ENCODE data around the gene CNTFR. TPM values are rescaled to one million over a fixed set of nuclear protein-coding genes. Genes with fewer than 3 reads are reported as not detected.

The CNTFR gene
- polyA plus RNA-seq, 4 donors = 42.5 to 53.8 (median 46.6) TPM

GRCh38 chr9:34513567-34514214 is 75.8 kb downstream of the CNTFR start:
- DNase-seq (ENCODE audit: low read depth in 4 of 4, low spot score in 3 of 4) = no peak

GRCh38 chr9:34512131-34513078 is 77.1 kb downstream of the CNTFR start:
- no peak for DNase-seq (ENCODE audit: low read depth in 4 of 4, low spot score in 3 of 4)

DNA sequence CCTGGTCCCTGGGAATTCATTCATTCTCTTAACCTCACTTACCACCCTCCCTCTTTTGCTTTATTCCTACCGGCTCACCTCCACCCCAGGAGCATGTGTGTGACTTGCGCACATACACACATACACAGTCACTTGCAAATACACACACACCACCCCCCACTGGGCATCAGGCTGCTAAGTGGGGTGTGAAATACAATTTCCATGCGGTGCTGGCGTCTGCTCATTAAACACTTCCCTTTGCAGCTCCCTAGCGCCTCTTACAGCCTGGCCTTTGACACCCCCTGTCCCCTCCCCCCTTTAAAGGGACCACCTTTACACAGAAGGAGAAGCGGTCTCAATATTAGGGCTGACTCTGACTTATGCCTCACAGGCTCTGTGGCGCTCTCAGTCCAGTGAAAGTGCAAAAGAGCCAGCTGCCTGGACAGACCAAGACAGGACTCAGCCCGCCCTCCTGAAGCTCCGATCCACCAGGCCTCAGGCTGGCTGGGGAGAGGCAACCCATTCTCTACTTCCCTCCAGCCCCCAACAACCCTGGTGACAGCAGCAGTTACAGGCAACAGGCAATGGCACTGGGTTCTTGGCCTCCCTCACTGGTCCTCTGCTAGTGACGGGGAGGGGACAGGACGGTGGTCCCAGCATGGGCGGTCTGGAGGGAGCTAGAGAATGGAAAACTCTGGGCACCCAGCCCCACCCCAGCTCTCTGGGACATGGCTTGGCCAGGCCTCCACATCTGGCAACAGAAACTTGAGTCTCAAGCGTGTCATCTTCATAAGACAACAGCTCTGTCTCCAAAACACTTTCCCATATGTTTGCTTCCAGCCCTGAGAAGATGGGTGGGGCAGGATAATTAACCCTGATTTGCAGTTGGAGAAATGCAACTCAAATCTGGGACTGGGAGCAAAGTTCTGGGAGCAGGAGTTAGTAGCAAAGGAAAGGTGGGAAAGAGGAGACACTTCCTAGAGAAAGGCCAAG is 78.7 kb downstream of the CNTFR start:
- DNase-seq (ENCODE audit: low read depth in 4 of 4, low spot score in 3 of 4) = no peak

DNA sequence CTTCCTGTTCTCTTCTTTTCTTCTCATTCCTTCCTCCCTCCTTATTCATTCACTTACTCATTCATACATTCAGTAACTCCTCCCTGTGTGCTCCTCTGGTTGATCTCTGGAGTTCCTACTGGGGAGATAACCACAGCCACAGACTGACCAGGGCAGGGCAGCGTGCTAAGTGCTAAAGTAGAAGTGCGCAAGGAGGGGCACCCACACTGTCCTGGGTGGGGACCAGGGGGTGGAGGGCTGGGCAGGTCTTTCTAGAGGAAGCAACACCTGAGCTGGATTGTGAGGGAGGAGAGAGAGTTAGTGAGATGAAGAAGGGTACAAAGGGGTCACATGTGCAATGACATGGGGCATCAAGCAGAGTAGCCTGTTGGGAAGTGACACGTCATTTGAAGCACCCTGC is 80.6 kb downstream of the CNTFR start:
- DNase-seq (ENCODE audit: low read depth in 4 of 4, low spot score in 3 of 4) = no peak

GRCh38 chr9:34508463-34508862 is 81.1 kb downstream of the CNTFR start:
- DNase-seq (ENCODE audit: low read depth in 4 of 4, low spot score in 3 of 4) = no peak

- DNase-seq (ENCODE audit: low read depth in 4 of 4, low spot score in 3 of 4) = no peak
These were observed 81.6 kb downstream of the CNTFR start for GRCh38 chr9:34507966-34508365.

- no peak for DNase-seq (ENCODE audit: low read depth in 4 of 4, low spot score in 3 of 4)
These were observed 82.0 kb downstream of the CNTFR start for GRCh38 chr9:34507556-34507955.

DNA sequence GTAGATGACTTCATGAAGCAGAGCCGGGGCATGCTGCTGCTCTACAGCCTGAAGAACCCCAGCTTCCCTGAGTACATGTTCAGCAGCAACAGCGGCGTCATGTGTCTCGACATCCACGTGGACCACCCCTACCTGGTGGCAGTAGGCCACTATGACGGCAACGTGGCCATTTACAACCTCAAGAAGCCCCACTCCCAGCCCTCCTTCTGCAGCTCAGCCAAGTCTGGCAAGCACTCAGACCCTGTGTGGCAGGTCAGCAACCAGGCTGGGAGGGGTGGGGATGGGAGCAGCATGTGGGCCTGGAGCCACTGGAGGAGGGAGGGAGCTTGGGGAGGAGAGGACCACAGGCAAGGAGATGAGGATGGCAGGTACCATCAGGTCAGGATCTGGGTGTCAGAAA is 82.9 kb downstream of the CNTFR start:
- DNase-seq (ENCODE audit: low read depth in 4 of 4, low spot score in 3 of 4) = no peak

DNA sequence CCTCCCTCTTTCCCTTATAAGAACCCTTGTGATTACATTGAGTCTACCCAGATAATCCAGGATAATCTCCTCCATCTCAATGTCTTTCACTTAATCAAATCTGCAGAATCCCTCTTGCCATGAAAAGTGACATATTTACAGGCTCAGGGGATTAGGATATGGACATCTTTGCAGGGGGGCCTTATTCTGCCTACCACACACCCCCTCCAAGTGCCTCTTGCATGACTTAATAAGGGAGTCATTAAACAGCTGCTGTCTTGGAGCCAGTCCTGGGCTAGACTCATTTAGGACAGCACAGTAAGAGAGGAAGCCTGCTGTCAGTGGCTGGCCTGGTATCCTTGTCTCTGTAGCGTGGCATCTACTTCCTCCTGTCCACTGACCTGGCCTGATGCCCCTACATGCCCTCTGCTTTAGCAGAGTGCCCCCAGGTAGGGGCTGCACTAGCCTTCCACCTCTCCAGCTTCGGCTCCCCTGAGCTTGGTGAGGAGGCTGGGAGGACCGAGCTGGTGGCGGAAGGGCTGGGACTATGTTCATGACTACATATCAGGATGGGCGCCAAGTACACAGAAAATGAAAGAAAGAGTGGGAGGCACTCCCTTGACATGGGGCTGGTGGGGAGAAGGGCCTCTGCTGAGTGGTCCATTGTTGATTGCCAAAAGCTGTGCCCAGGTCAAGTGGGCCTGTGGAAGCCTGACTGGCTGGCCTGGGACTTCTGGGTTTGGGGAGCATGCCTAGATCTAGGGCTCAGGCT is 84.0 kb downstream of the CNTFR start:
- no peak for DNase-seq (ENCODE audit: low read depth in 4 of 4, low spot score in 3 of 4)

DNA sequence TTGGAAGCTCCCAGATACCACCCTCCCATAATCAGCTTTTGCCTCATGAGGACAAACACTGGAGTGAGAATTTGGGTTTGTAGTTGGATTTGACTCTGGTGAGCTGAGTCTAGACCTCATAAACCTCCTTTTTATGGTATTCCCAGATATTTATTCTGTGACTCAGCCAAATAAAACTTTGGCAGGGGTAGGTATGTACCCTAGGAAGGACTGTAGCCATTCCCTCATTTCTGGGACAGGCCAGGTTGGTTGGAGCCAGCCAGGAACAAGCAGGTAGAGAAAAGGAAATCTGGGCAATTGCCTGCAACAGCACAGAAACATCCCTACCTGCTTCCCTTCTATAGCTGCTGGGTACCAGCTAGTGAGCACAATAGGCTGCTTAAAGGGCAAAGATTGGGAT is 86.1 kb downstream of the CNTFR start:
- DNase-seq (ENCODE audit: low read depth in 4 of 4, low spot score in 3 of 4) = no peak

DNA sequence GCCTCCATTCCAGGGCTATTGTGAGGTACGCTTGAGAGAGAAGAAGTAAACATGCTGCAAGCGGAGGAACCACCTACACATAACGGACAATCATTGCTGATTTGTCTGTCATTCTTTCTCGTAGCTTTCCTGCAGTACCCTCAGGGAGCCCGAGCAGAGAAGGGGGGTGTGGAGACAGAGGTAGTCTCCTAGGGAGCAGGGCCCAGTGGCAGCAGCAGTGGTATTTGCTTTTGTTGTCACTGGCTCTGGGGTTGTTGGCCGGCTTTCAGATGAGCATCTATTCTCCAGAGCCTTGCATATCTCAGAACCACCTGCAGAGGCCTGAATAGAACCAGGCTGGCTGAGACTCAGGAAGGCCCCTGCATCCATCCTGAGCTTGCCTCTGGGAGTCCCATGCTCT is 86.6 kb downstream of the CNTFR start:
- no peak for DNase-seq (ENCODE audit: low read depth in 4 of 4, low spot score in 3 of 4)

- DNase-seq (ENCODE audit: low read depth in 4 of 4, low spot score in 3 of 4) = no peak
These were observed 87.1 kb downstream of the CNTFR start for GRCh38 chr9:34502471-34502870.

GRCh38 chr9:34501889-34502425 is 87.6 kb downstream of the CNTFR start:
- no peak for DNase-seq (ENCODE audit: low read depth in 4 of 4, low spot score in 3 of 4)

Other genes starting within 250 kb of the CNTFR start
- gene MYORG, start 212.8 kb downstream of the CNTFR start, polyA plus RNA-seq (ENCODE audit: insufficient read length in 4 of 4) = 10 to 100 TPM in 2 of 4 donors, 1 to 10 TPM in 2; 7.6 to 11.5 (median 9.6) TPM
- gene FAM219A, start 131.2 kb downstream of the CNTFR start, polyA plus RNA-seq (ENCODE audit: insufficient read length in 4 of 4) = 10 to 100 TPM; 13.7 to 15.4 (median 14.1) TPM
- gene DNAI1, start 130.9 kb downstream of the CNTFR start, polyA plus RNA-seq (ENCODE audit: insufficient read length in 4 of 4) = 1 to 10 TPM; 1.9 to 2.2 (median 1.9) TPM
- 1 to 10 TPM in 3 of 4 donors, under 1 TPM in 1; 0.74 to 2.8 (median 1.8) TPM for gene ENHO, start 66.7 kb downstream of the CNTFR start, polyA plus RNA-seq (ENCODE audit: insufficient read length in 4 of 4)
- gene RPP25L, start 22.4 kb upstream of the CNTFR start, polyA plus RNA-seq (ENCODE audit: insufficient read length in 4 of 4) = 10 to 100 TPM; 23.9 to 36.7 (median 30.0) TPM
- gene DCTN3, start 30.8 kb upstream of the CNTFR start, polyA plus RNA-seq (ENCODE audit: insufficient read length in 4 of 4) = 100 to 1,000 TPM in 2 of 4 donors, 10 to 100 TPM in 2; 95.5 to 108 (median 99.3) TPM
- under 1 TPM in 1 of 4 donors, not detected in 3; 0.12 TPM for gene ARID3C, start 39.3 kb upstream of the CNTFR start, polyA plus RNA-seq (ENCODE audit: insufficient read length in 4 of 4)
- 10 to 100 TPM; 48.2 to 52.6 (median 49.9) TPM for gene SIGMAR1, start 48.1 kb upstream of the CNTFR start, polyA plus RNA-seq (ENCODE audit: insufficient read length in 4 of 4)
- gene GALT, start 57.0 kb upstream of the CNTFR start, polyA plus RNA-seq (ENCODE audit: insufficient read length in 4 of 4) = 10 to 100 TPM; 65.4 to 71.6 (median 66.1) TPM
- gene IL11RA, start 62.5 kb upstream of the CNTFR start, polyA plus RNA-seq (ENCODE audit: insufficient read length in 4 of 4) = 10 to 100 TPM; 47.7 to 66.7 (median 53.4) TPM
- under 1 TPM; 0.28 to 0.71 (median 0.54) TPM for gene CCL27, start 72.9 kb upstream of the CNTFR start, polyA plus RNA-seq (ENCODE audit: insufficient read length in 4 of 4)
- 1 to 10 TPM in 1 of 4 donors, not detected in 3; 1.6 TPM for gene CCL19, start 101.6 kb upstream of the CNTFR start, polyA plus RNA-seq (ENCODE audit: insufficient read length in 4 of 4)
- gene CCL21, start 120.4 kb upstream of the CNTFR start, polyA plus RNA-seq (ENCODE audit: insufficient read length in 4 of 4) = 10 to 100 TPM; 11.7 to 36.8 (median 23.6) TPM